Small intestine (tissue), 7 donors: ENCODE data around the gene DSG3. TPM values are rescaled to one million over a fixed set of nuclear protein-coding genes. Genes with fewer than 3 reads are reported as not detected.
"Not testable (repeated sequence)": the region's sequence is repeated elsewhere in the genome, so short reads cannot be mapped to it uniquely, and the experiment has no call there.

Experiments
- DNase-seq, 2 donors: peaks; one replicate each; pipeline versions ENCODE4 v3.0.0 to v3.0.0-alpha.2; 2013
- FAIRE-seq: peaks from 2 replicates; lab custom pipeline; 2012; peaks lifted over from hg19 to GRCh38; lab: Jason Lieb, UNC
- H3K27ac ChIP-seq, 3 donors: one replicate each; pipeline ENCODE4 v1.5.1; 2013; ENCODE audit warnings: low read length in 2 of 3, mild to moderate bottlenecking in 2 of 3, control low read depth in 1 of 3, inconsistent platforms in 1 of 3, low read depth in 1 of 3, moderate library complexity in 1 of 3
- H3K27me3 ChIP-seq, 3 donors: one replicate each; pipeline ENCODE4 v1.6.1; 2013; ENCODE audit warnings: low read length in 3 of 3, inconsistent platforms in 1 of 3; ENCODE audit not compliant: control insufficient read depth in 3 of 3, insufficient read depth in 3 of 3
- H3K36me3 ChIP-seq, 3 donors: one replicate each; pipeline ENCODE4 v1.6.1; 2013; ENCODE audit warnings: low read length in 3 of 3, inconsistent platforms in 1 of 3, low read depth in 1 of 3, mild to moderate bottlenecking in 1 of 3, moderate library complexity in 1 of 3; ENCODE audit not compliant: control insufficient read depth in 3 of 3, insufficient read depth in 2 of 3
- H3K4me1 ChIP-seq, 3 donors: one replicate each; pipeline ENCODE4 v1.6.1; 2013; ENCODE audit warnings: low read length in 2 of 3, inconsistent platforms in 1 of 3, low read depth in 1 of 3, mild to moderate bottlenecking in 1 of 3, moderate library complexity in 1 of 3; ENCODE audit not compliant: control insufficient read depth in 3 of 3, insufficient read depth in 2 of 3
- H3K4me3 ChIP-seq, 3 donors: one replicate each; pipeline ENCODE4 v1.5.1; 2013; ENCODE audit warnings: low read length in 3 of 3, control low read depth in 1 of 3, inconsistent platforms in 1 of 3, low read depth in 1 of 3, mild to moderate bottlenecking in 1 of 3, moderate library complexity in 1 of 3
- H3K9me3 ChIP-seq, 2 donors: one replicate each; pipeline ENCODE4 v1.6.1; 2013; ENCODE audit warnings: low read depth in 1 of 2, low read length in 1 of 2; ENCODE audit not compliant: control insufficient read depth in 2 of 2, insufficient read depth in 1 of 2
- WGBS, 3 donors: extraction: QIAGEN DNeasy Blood & Tissue Kit; methylation state at CpG; one replicate each; pipeline ENCODE4 v1.1.7; 2013; 5-methylcytosine and 5-hydroxymethylcytosine counted together
- polyA plus RNA-seq, 4 donors: library from polyadenylated mRNA; stranded (reverse) in 3 of 4; unstranded in 1 of 4; fragments of 200-250 nt in 3 of 4; fragments of 120-200 nt in 1 of 4; gene quantifications; one replicate each; pipeline versions ENCODE4 v1.2.1 to v1.2.3, GENCODE V29; 2013
- donor health status: healthy with polysubstance abuse.
- donor health status: control.
- donor health status: control.
- donor health status: Bipolar disorder and iron deficiency.
- donor health status: healthy.

The DSG3 gene
- polyA plus RNA-seq, 4 donors, result 0.03 to 2.5 (median 0.47) TPM

- H3K9me3 ChIP-seq, result no peaks in the 10 kb centered on the region
- H3K27ac ChIP-seq, result peak overlapping the region in 1 of 3 donors; percentile 8
- no peak overlapping the region for H3K4me3 ChIP-seq
- 13 to 59% (median 35%) methylated on average over 1 of the region's 1 CpG for WGBS, 3 donors
- no peaks in the 10 kb centered on the region for H3K36me3 ChIP-seq
- peaks cover 0 to 4% (median 0%) of the 10 kb centered on the region in 3 donors for H3K27me3 ChIP-seq
- peaks cover 0 to 9% (median 5%) of the 10 kb centered on the region in 3 donors for H3K4me1 ChIP-seq
- DNase-seq, result peak; percentile 77 to 86
- FAIRE-seq, result no peak
Measured at GRCh38 chr18:31490387-31490786, 42.8 kb downstream of the DSG3 start.

- H3K27ac ChIP-seq, result peak overlapping the region in 1 of 3 donors; percentile 8
- peaks cover 0 to 4% (median 0%) of the 10 kb centered on the region in 3 donors for H3K27me3 ChIP-seq
- H3K4me3 ChIP-seq, result no peak overlapping the region
- FAIRE-seq, result no peak
- no peaks in the 10 kb centered on the region for H3K9me3 ChIP-seq
- H3K4me1 ChIP-seq, result peaks cover 0 to 9% (median 5%) of the 10 kb centered on the region in 3 donors
- DNase-seq, result peak; percentile 23 to 73
- H3K36me3 ChIP-seq, result no peaks in the 10 kb centered on the region
Measured at GRCh38 chr18:31490833-31491232, 43.3 kb downstream of the DSG3 start.

- Histone ChIP-seq H3K27me3 (peaks cover 0 to 4% (median 0%) of the 10 kb centered on the region in 3 donors), H3K4me3 (no peak overlapping the region), H3K27ac (no peak overlapping the region), H3K9me3 (no peaks in the 10 kb centered on the region), H3K36me3 (no peaks in the 10 kb centered on the region), H3K4me1 (peaks cover 0 to 9% (median 5%) of the 10 kb centered on the region in 3 donors)
- DNase-seq (no peak), FAIRE-seq (no peak)
Measured at GRCh38 chr18:31491586-31491985, 44.0 kb downstream of the DSG3 start.

- no peak overlapping the region for H3K4me3 ChIP-seq
- 92 to 98% (median 93%) methylated on average over 9 of the region's 9 CpGs for WGBS, 3 donors
- peaks cover 0 to 9% (median 5%) of the 10 kb centered on the region in 3 donors for H3K4me1 ChIP-seq
- FAIRE-seq (no peak), DNase-seq (no peak)
- H3K27ac ChIP-seq, result no peak overlapping the region
- peaks cover 0 to 7% (median 0%) of the 10 kb centered on the region in 3 donors for H3K27me3 ChIP-seq
- H3K36me3 ChIP-seq, result no peaks in the 10 kb centered on the region
- H3K9me3 ChIP-seq, result no peaks in the 10 kb centered on the region
Measured at GRCh38 chr18:31492671-31493070, 45.1 kb downstream of the DSG3 start.

GRCh38 chr18:31493171-31493570, 45.6 kb downstream of the DSG3 start:
- FAIRE-seq, result no peak
- WGBS, 3 donors, result 82 to 92% (median 88%) methylated on average over 7 of the region's 7 CpGs

GRCh38 chr18:31493941-31494340, 46.4 kb downstream of the DSG3 start:
- Histone ChIP-seq H3K4me1 (peaks cover 0 to 9% (median 4%) of the 10 kb centered on the region in 3 donors), H3K27ac (no peak overlapping the region), H3K36me3 (no peaks in the 10 kb centered on the region), H3K27me3 (peaks cover 0 to 7% (median 0%) of the 10 kb centered on the region in 3 donors), H3K9me3 (no peaks in the 10 kb centered on the region), H3K4me3 (no peak overlapping the region)
- FAIRE-seq (no peak), DNase-seq (no peak)

More at GRCh38 chr18:31493171-31493570, 45.6 kb downstream of the DSG3 start:
- H3K27ac ChIP-seq, result no peak overlapping the region
- no peaks in the 10 kb centered on the region for H3K9me3 ChIP-seq
- H3K4me3 ChIP-seq, result no peak overlapping the region
- H3K4me1 ChIP-seq, result peaks cover 0 to 9% (median 5%) of the 10 kb centered on the region in 3 donors
- DNase-seq, result no peak
- H3K36me3 ChIP-seq, result no peaks in the 10 kb centered on the region
- H3K27me3 ChIP-seq, result peaks cover 0 to 7% (median 0%) of the 10 kb centered on the region in 3 donors

- not testable (repeated sequence) for H3K27me3 ChIP-seq, DNase-seq, H3K4me3 ChIP-seq, H3K27ac ChIP-seq, H3K36me3 ChIP-seq, H3K9me3 ChIP-seq
- peaks cover 0 to 13% (median 0%) of the 10 kb centered on the region in 3 donors for H3K4me1 ChIP-seq
- peak; percentile 71 for FAIRE-seq
- 55 to 68% (median 59%) methylated on average over 2 of the region's 2 CpGs for WGBS, 3 donors
Measured at GRCh38 chr18:31494705-31495244, 47.2 kb downstream of the DSG3 start.

- WGBS, 3 donors, result 3 to 14% (median 9%) methylated on average over 24 to 25 of the region's 25 CpGs
- peak overlapping the region; percentile 64 to 98 (median 86) for H3K27ac ChIP-seq
- peak overlapping the region; percentile 54 to 98 (median 66) for H3K4me3 ChIP-seq
- peaks cover 2 to 15% (median 4%) of the 10 kb centered on the region in 3 donors for H3K4me1 ChIP-seq
- peaks cover 0 to 2% (median 0%) of the 10 kb centered on the region in 3 donors for H3K36me3 ChIP-seq
- H3K9me3 ChIP-seq, result no peaks in the 10 kb centered on the region
- H3K27me3 ChIP-seq, result peaks cover 0 to 10% (median 0%) of the 10 kb centered on the region in 3 donors
- DNase-seq (no peak), FAIRE-seq (no peak)
Measured at GRCh38 chr18:31497404-31497835, 49.9 kb downstream of the DSG3 start.
